Adipocyte (in vitro differentiated cells): Measurements from ENCODE around the gene MPPED2.

ENCODE experiments used
- DNase-seq: peaks from one replicate; pipeline ENCODE4 v3.0.0-alpha.2; 2015; ENCODE audit warnings: low read depth
- H3K27me3 ChIP-seq: replicated peaks from 2 replicates; pipeline ENCODE4 v1.7.0; 2013; ENCODE audit warnings: mild to moderate bottlenecking, low read length, moderate library complexity; ENCODE audit not compliant: control insufficient read depth, insufficient read depth
- H3K36me3 ChIP-seq: 2 replicates; pipeline ENCODE4 v1.7.0; 2013; ENCODE audit warnings: low read length, mild to moderate bottlenecking, moderate library complexity; ENCODE audit not compliant: control insufficient read depth, insufficient read depth, severe bottlenecking
- H3K4me1 ChIP-seq: 2 replicates; pipeline ENCODE4 v1.7.0; 2013; ENCODE audit warnings: mild to moderate bottlenecking, low read length, moderate library complexity; ENCODE audit not compliant: control insufficient read depth, insufficient read depth
- H3K4me3 ChIP-seq: 2 replicates; pipeline ENCODE4 v1.7.0; 2013; ENCODE audit warnings: mild to moderate bottlenecking, low read length, moderate library complexity
- H3K9ac ChIP-seq: 2 replicates; pipeline ENCODE4 v1.7.0; 2013; ENCODE audit warnings: mild to moderate bottlenecking, low read length, moderate library complexity
- H3K9me3 ChIP-seq: 2 replicates; pipeline ENCODE4 v1.7.0; 2013; ENCODE audit warnings: mild to moderate bottlenecking, low read length, moderate library complexity; ENCODE audit not compliant: control insufficient read depth

Gene MPPED2

GRCh38 chr11:30463266-30463665 is 122.9 kb downstream of the MPPED2 start:
- Histone ChIP-seq H3K4me1 (no peaks in the 10 kb centered on the region), H3K4me3 (no peak overlapping the region), H3K36me3 (no peaks in the 10 kb centered on the region), H3K9ac (no peak overlapping the region), H3K9me3 (no peaks in the 10 kb centered on the region), H3K27me3 (no peaks in the 10 kb centered on the region)
- DNase-seq: no peak

- no peaks in the 10 kb centered on the region for H3K9me3 ChIP-seq
- no peak overlapping the region for H3K4me3 ChIP-seq
- H3K27me3 ChIP-seq: no peaks in the 10 kb centered on the region
- no peak overlapping the region for H3K9ac ChIP-seq
- H3K36me3 ChIP-seq: no peaks in the 10 kb centered on the region
- no peak for DNase-seq
- H3K4me1 ChIP-seq: no peaks in the 10 kb centered on the region
Observed at GRCh38 chr11:30462421-30462820, 123.7 kb downstream of the MPPED2 start.

- DNase-seq: no peak
- H3K9ac ChIP-seq: no peak overlapping the region
- H3K36me3 ChIP-seq: no peaks in the 10 kb centered on the region
Observed at GRCh38 chr11:30459821-30460220, 126.3 kb downstream of the MPPED2 start.

GRCh38 chr11:30459306-30459705 is 126.8 kb downstream of the MPPED2 start:
- H3K9ac ChIP-seq: no peak overlapping the region
- no peak overlapping the region for H3K4me3 ChIP-seq
- H3K4me1 ChIP-seq: no peaks in the 10 kb centered on the region
- H3K36me3 ChIP-seq: no peaks in the 10 kb centered on the region
- H3K9me3 ChIP-seq: no peaks in the 10 kb centered on the region
- no peak for DNase-seq
- H3K27me3 ChIP-seq: no peaks in the 10 kb centered on the region

More at GRCh38 chr11:30459821-30460220, 126.3 kb downstream of the MPPED2 start:
- Histone ChIP-seq H3K4me3 (no peak overlapping the region), H3K4me1 (no peaks in the 10 kb centered on the region), H3K27me3 (no peaks in the 10 kb centered on the region), H3K9me3 (no peaks in the 10 kb centered on the region)

- DNase-seq: no peak
- Histone ChIP-seq H3K9me3 (no peaks in the 10 kb centered on the region), H3K4me3 (no peak overlapping the region), H3K4me1 (no peaks in the 10 kb centered on the region), H3K36me3 (no peaks in the 10 kb centered on the region), H3K9ac (no peak overlapping the region), H3K27me3 (peaks cover 3% of the 10 kb centered on the region)
Observed at GRCh38 chr11:30458541-30458940, 127.6 kb downstream of the MPPED2 start.

GRCh38 chr11:30457087-30457486 is 129.1 kb downstream of the MPPED2 start:
- Histone ChIP-seq H3K9ac (no peak overlapping the region), H3K4me3 (no peak overlapping the region), H3K4me1 (peaks cover 1% of the 10 kb centered on the region), H3K27me3 (peaks cover 9% of the 10 kb centered on the region), H3K36me3 (no peaks in the 10 kb centered on the region), H3K9me3 (no peaks in the 10 kb centered on the region)
- DNase-seq: no peak

- Histone ChIP-seq H3K36me3 (no peaks in the 10 kb centered on the region), H3K9me3 (no peaks in the 10 kb centered on the region), H3K9ac (no peak overlapping the region), H3K4me3 (no peak overlapping the region), H3K27me3 (peaks cover 9% of the 10 kb centered on the region), H3K4me1 (peaks cover 5% of the 10 kb centered on the region)
- no peak for DNase-seq
Observed at GRCh38 chr11:30455025-30455424, 131.1 kb downstream of the MPPED2 start.

GRCh38 chr11:30454541-30454940 is 131.6 kb downstream of the MPPED2 start:
- Histone ChIP-seq H3K27me3 (peaks cover 9% of the 10 kb centered on the region), H3K4me1 (peaks cover 5% of the 10 kb centered on the region), H3K9ac (no peak overlapping the region), H3K9me3 (no peaks in the 10 kb centered on the region), H3K4me3 (no peak overlapping the region), H3K36me3 (no peaks in the 10 kb centered on the region)
- DNase-seq: no peak

- Histone ChIP-seq H3K9ac (no peak overlapping the region), H3K27me3 (peaks cover 9% of the 10 kb centered on the region), H3K9me3 (no peaks in the 10 kb centered on the region), H3K36me3 (no peaks in the 10 kb centered on the region), H3K4me3 (no peak overlapping the region), H3K4me1 (peaks cover 5% of the 10 kb centered on the region)
- no peak for DNase-seq
Observed at GRCh38 chr11:30454111-30454510, 132.0 kb downstream of the MPPED2 start.

- H3K4me3 ChIP-seq: no peak overlapping the region
- peaks cover 5% of the 10 kb centered on the region for H3K4me1 ChIP-seq
- H3K9me3 ChIP-seq: no peaks in the 10 kb centered on the region
- no peaks in the 10 kb centered on the region for H3K36me3 ChIP-seq
- no peak for DNase-seq
- no peak overlapping the region for H3K9ac ChIP-seq
- peaks cover 9% of the 10 kb centered on the region for H3K27me3 ChIP-seq
Observed at GRCh38 chr11:30453705-30454104, 132.4 kb downstream of the MPPED2 start.

- no peak for DNase-seq
- Histone ChIP-seq H3K4me3 (no peak overlapping the region), H3K9ac (no peak overlapping the region), H3K36me3 (no peaks in the 10 kb centered on the region), H3K4me1 (peaks cover 5% of the 10 kb centered on the region), H3K9me3 (no peaks in the 10 kb centered on the region), H3K27me3 (peaks cover 15% of the 10 kb centered on the region)
Observed at GRCh38 chr11:30452842-30453241, 133.3 kb downstream of the MPPED2 start.

- H3K4me3 ChIP-seq: no peak overlapping the region
- peaks cover 5% of the 10 kb centered on the region for H3K4me1 ChIP-seq
- H3K9me3 ChIP-seq: no peaks in the 10 kb centered on the region
- peaks cover 22% of the 10 kb centered on the region for H3K27me3 ChIP-seq
- no peak overlapping the region for H3K9ac ChIP-seq
- H3K36me3 ChIP-seq: no peaks in the 10 kb centered on the region
- DNase-seq: no peak
Observed at GRCh38 chr11:30452114-30452513, 134.0 kb downstream of the MPPED2 start.
